Right atrium auricular region (tissue), 2 donors: Measurements from ENCODE around the gene TADA3. TPM values are rescaled to one million over a fixed set of nuclear protein-coding genes. Genes with fewer than 3 reads are reported as not detected.
A peak's percentile ranks its signal among the peaks of the same experiment; 100 is the strongest.

Experiments
- DNase-seq: peaks from one replicate; pipeline ENCODE4 v3.0.0-alpha.2; 2019; ENCODE audit warnings: low spot score
- H3K27ac ChIP-seq, 2 donors: fragments of 200-600 bp; sonication (generic); 1 replicate in 1 of 2; 2 replicates in 1 of 2; pipeline ENCODE4 v1.5.1; 2016 to 2019
- H3K27me3 ChIP-seq, 2 donors: fragments of 200-600 bp; sonication (generic); one replicate each; pipeline versions ENCODE4 v1.5.1 to v1.6.0; 2017 to 2019
- H3K36me3 ChIP-seq: fragments of 200-600 bp; sonication (generic); one replicate; pipeline ENCODE4 v1.5.1; 2016
- H3K4me1 ChIP-seq, 2 donors: fragments of 200-600 bp; sonication (generic); one replicate each; pipeline versions ENCODE4 v1.5.1 to v1.6.0; 2017 to 2019
- H3K4me3 ChIP-seq, 2 donors: fragments of 200-600 bp; sonication (generic); 1 replicate in 1 of 2; 2 replicates in 1 of 2; pipeline ENCODE4 v1.5.1; 2017 to 2019; ENCODE audit warnings: mild to moderate bottlenecking in 1 of 2, moderate library complexity in 1 of 2
- H3K9me3 ChIP-seq, 2 donors: fragments of 200-600 bp; sonication (generic); one replicate each; pipeline ENCODE4 v1.5.1; 2019
- CTCF ChIP-seq, 2 donors: fragments of 200-600 bp; sonication (generic); IDR thresholded peaks; one replicate each; pipeline ENCODE4 v1.5.1; 2019; ENCODE audit warnings: antibody characterized with exemption in 2 of 2
- total RNA-seq, 2 donors: library from RNA; depleted of rRNA; stranded (reverse); fragments of >200 nt; gene quantifications; one replicate each; pipeline ENCODE4 v1.1.0, GENCODE V29; 2016

TADA3 gene
- total RNA-seq, 2 donors from 2014 or later: 43.6 to 57.3 TPM

DNA sequence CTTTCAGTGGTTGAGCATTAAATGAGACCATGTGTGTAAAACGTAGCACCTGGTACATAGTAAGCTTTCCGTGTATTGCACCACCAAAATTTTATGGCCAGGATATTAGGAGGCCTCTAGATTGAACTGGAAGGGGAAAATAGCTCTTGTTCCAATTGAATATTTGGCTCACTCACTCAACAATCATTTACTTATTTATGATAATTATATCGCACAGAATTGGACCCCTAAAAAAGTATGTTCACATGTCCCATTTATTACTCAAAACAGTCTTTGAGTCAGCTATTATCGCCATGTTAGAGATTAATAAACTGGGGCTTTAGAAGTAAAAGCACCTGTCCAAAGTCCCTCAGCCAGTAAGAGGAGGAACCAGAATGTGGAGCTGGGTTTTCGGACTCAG is 12.7 kb upstream of the TADA3 start:
- peaks cover 0 to 15% of the 10 kb centered on the region in 2 donors for H3K4me1 ChIP-seq
- no peaks in the 10 kb centered on the region for H3K27me3 ChIP-seq
- peaks cover 63% of the 10 kb centered on the region for H3K36me3 ChIP-seq
- DNase-seq: no peak
- H3K9me3 ChIP-seq: no peaks in the 10 kb centered on the region
- H3K4me3 ChIP-seq: no peak overlapping the region
- H3K27ac ChIP-seq: no peak overlapping the region
- TF ChIP-seq CTCF (IDR thresholded peaks at IDR 0.05): no peak

DNA sequence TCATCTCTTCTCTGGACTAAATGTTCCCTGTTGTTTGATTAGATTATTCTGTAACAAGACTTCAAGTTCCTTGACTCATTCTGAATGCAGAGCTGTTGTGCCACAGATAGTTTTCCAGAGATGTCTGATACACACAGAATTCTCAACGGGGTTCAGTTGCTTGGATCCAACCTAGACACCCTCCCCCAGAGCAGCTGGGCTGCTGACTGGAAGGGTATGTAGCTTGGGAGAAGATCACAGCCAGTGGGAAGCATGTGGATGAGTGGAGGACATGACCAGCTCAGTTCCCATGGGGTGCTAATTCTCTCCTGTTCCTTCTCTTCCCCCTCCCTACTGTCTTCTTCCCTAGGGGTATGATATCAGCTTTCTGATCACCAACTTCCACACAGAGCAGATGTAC is 11.2 kb upstream of the TADA3 start:
- Histone ChIP-seq H3K27ac (peak overlapping the region; percentile 63 to 74), H3K4me3 (no peak overlapping the region), H3K9me3 (no peaks in the 10 kb centered on the region), H3K27me3 (no peaks in the 10 kb centered on the region), H3K4me1 (peaks cover 0 to 8% of the 10 kb centered on the region in 2 donors), H3K36me3 (peaks cover 78% of the 10 kb centered on the region)
- no peak for TF ChIP-seq CTCF (IDR thresholded peaks at IDR 0.05)
- no peak for DNase-seq

DNA sequence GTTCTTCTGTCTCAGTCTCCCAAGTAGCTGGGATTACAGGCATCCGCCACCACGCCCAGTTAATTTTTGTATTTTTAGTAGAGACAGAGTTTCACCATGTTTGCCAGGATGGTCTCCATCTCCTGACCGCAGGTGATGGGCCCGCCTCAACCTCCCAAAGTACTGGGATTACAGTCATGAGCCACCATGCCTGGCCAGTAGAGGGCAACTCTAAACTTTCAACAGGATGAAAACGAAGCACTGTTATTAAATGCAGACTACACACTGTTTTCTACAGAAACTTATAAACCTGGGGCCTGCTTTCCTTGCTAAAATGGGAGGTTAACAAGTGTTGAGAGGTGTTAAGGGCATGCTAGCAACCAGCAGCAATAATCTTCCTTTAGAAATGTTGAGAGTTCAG is 8.3 kb upstream of the TADA3 start:
- H3K4me1 ChIP-seq: peaks cover 0 to 13% of the 10 kb centered on the region in 2 donors
- no peaks in the 10 kb centered on the region for H3K27me3 ChIP-seq
- TF ChIP-seq CTCF (IDR thresholded peaks at IDR 0.05): no peak
- no peak for DNase-seq
- H3K4me3 ChIP-seq: no peak overlapping the region
- peaks cover 79% of the 10 kb centered on the region for H3K36me3 ChIP-seq
- no peaks in the 10 kb centered on the region for H3K9me3 ChIP-seq
- H3K27ac ChIP-seq: no peak overlapping the region

DNA sequence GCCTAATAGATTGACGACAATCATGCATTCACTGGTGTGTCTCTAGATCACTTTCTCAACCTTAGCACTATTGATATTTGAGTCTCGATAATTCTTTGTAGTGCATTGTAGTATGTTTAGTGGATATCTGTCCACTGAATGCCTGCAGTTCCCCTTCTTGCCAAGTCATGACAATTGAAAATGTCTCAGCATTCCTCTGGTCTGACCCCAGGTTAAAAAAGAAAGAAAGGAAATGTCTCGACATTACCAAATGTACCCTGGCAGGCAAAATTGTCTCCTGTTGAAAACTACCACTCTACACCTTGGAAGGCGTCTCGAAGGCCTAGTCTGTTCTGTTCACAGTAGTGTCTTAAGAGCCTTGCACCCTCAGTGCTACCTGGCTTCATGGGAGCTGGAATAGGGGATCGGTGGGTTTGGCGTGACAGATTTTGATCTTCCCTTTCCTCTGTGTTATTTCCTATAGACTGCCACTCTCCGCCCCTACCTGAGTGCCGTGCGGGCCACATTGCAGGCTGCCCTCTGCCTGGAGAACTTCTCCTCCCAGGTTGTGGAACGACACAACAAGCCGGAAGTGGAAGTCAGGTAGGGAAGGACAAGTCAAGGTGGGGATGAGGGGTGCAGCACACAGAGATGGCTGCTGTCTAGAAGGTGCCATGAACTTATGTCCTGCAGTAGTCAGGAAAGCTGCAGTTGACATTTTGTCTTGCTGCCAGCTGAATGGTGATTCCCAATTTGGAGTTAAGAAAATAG is 5.1 kb upstream of the TADA3 start:
- Histone ChIP-seq H3K27ac (no peak overlapping the region), H3K4me1 (peaks cover 0 to 21% of the 10 kb centered on the region in 2 donors), H3K27me3 (no peaks in the 10 kb centered on the region), H3K9me3 (no peaks in the 10 kb centered on the region), H3K4me3 (no peak overlapping the region), H3K36me3 (peaks cover 54% of the 10 kb centered on the region)
- no peak for DNase-seq
- TF ChIP-seq CTCF (IDR thresholded peaks at IDR 0.05): no peak

DNA sequence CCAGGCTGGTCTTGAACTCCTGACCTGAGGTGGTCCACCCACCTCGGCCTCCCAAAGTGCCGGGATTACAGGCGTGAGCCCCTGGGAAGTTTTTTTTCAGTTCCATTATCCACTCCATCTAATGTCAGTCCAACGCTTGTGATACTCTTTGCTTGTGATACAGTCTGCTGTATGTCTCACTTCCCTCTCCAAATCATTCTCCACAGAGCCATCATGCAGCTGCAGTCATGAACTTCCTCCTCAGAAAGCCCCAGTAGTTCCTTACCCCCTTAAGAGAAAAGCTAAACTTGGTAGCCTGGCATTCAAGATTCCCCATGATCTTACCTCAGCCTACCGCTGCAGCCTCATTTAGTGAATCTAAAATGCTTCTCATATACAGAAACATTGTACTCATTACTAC is 2.9 kb upstream of the TADA3 start:
- Histone ChIP-seq H3K36me3 (peaks cover 39% of the 10 kb centered on the region), H3K27me3 (no peaks in the 10 kb centered on the region), H3K27ac (no peak overlapping the region), H3K4me3 (no peak overlapping the region), H3K4me1 (peaks cover 0 to 35% of the 10 kb centered on the region in 2 donors), H3K9me3 (no peaks in the 10 kb centered on the region)
- no peak for TF ChIP-seq CTCF (IDR thresholded peaks at IDR 0.05)
- DNase-seq: no peak

DNA sequence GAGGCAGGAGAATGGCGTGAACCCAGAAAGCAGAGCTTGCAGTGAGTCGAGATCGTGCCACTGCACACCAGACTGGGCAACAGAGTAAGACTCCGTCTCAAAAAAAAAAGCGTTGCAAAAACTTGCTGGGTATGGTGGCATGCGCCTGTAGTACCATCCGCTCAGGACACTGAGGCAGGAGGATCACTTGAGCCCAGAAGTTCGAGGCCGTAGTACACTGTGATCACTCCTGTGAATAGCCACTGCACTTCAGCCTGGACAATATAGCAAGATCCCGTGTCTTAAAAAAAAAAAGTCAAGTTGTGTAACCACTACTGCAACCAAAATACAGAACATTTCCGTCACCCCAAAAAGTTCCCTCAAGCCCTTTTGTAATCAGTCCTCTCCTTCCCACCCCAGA is 2.1 kb upstream of the TADA3 start:
- no peak overlapping the region for H3K4me3 ChIP-seq
- peaks cover 36% of the 10 kb centered on the region for H3K36me3 ChIP-seq
- no peaks in the 10 kb centered on the region for H3K27me3 ChIP-seq
- peaks cover 0 to 35% of the 10 kb centered on the region in 2 donors for H3K4me1 ChIP-seq
- DNase-seq: no peak
- no peak for TF ChIP-seq CTCF (IDR thresholded peaks at IDR 0.05)
- H3K9me3 ChIP-seq: no peaks in the 10 kb centered on the region
- no peak overlapping the region for H3K27ac ChIP-seq
